Measurements from ENCODE around the gene TDG.
A peak's percentile ranks its signal among the peaks of the same experiment; 100 is the strongest.

TDG gene

DNA sequence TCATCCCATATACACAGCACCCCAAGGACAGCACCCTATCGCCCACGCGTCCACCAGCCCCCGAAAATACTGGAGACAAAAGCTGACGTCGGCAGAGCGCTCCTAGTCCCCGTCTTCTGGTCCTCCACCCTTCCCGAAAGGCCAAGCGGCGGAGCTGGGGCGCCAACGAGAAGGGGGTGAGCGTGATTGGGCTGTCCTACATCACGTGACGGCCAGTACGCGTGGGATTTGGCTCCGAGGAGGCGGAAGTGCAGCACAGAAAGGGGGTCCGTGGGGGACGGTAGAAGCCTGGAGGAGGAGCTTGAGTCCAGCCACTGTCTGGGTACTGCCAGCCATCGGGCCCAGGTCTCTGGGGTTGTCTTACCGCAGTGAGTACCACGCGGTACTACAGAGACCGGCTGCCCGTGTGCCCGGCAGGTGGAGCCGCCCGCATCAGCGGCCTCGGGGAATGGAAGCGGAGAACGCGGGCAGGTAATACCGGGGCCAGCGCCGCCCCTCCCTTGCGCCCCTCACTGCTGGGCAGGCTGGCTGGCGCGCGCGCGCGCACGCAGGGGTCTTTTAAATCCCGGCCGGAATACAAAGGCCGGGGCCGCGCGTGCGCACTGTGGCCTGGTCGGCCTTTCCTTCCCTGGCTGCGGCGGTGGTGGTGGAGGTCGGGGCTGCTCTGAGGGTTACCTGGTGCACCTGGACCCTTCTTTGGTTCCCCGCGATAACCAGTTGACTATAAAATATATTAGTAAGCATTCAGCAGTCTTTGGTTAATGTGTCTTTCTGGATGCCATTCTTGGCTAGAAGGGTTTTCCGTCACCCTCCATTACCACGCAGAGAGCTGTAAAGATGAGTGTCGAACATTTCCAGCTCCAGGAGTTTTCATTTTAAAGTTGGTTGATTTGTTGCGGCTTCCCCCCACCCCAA lies at the start of gene TDG:
Gene TDG (plus strand): TSS at position 283 of the 915 bp plus-strand sequence. CDS start 166 bp downstream, at position 449.
- peak; percentile 50 for FAIRE-seq
- DNase-seq (ENCODE audit: low spot score), result peak; percentile 92

DNA sequence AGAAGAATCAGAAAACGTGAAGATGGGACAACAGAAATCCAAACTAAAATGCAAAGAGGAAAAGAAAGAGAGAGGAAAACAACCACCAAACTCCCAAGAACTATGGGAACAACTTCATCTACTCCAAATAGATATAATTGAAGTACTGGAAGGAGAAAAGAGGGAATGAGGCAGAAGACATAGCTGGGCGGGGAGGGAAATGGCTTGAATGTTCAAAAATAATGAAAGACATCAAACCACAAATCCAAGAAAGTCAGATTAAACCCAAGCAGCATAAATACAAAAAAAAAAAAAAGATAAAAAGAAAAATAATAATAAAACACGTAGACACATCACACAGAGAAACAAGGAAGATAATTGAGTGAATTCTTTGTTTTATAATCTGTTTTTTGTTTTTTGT lies 47.8 kb upstream of the TDG start:
- DNase-seq (ENCODE audit: low spot score) (no peak), FAIRE-seq (no peak)

DNA sequence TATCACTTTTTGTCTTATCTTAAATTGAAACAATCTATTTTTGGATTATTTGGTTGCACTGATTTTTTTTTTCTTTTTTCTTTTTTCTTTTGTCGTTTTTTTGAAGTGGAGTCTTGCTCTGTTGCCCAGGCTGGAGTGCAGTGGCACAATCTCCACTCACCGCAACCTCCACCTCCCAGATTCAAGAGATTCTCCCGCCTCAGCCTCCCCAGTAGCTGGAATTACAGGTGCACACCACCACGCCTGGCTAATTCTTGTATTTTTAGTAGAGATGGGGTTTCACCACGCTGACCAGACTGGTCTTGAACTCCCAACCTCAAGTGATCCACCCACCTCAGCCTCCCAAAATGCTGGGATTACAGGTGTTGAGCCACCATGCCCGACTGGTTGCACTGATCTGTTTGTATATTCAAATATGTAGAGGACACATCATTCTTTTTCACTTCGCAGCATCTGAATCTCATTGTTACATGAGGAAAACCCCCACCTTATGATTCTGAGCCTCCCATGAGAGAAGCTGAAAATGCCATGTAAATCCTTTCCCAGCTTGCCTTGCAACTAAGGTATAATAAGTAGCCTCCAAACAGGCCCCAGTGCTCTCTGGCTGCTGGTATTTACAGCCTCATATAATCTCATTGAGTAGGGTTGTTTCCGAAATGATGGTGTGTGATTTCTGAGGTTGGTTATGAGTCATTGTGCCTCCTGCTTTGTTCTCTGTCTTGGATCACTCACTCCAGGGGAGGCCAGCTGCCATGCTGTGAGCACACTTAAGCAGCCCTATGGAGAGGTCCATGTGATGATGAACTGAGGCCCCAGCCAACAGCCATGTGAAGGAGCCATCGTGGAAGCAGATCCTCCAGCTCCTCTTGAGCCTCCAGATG lies 40.7 kb upstream of the TDG start:
- FAIRE-seq (no peak), DNase-seq (ENCODE audit: low spot score) (peak; percentile 22)

DNA sequence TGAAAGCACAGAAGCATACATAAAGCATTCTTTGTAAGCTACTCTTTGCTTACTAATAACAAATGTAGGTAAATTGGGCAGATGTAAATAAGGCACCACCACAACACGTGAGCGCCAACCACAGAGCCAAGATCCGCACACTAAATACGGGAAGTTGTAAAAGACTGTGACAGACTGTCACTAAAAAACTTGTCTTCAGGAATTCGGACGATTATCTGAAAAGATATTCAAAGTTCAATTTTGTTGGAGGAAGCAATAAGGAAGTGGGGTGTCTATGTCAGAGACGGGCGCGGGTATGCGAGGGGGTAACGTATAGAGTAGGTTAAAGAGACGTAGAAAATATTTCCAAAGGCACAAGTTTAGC lies 37.0 kb upstream of the TDG start:
- DNase-seq (ENCODE audit: low spot score) (no peak), FAIRE-seq (no peak)

DNA sequence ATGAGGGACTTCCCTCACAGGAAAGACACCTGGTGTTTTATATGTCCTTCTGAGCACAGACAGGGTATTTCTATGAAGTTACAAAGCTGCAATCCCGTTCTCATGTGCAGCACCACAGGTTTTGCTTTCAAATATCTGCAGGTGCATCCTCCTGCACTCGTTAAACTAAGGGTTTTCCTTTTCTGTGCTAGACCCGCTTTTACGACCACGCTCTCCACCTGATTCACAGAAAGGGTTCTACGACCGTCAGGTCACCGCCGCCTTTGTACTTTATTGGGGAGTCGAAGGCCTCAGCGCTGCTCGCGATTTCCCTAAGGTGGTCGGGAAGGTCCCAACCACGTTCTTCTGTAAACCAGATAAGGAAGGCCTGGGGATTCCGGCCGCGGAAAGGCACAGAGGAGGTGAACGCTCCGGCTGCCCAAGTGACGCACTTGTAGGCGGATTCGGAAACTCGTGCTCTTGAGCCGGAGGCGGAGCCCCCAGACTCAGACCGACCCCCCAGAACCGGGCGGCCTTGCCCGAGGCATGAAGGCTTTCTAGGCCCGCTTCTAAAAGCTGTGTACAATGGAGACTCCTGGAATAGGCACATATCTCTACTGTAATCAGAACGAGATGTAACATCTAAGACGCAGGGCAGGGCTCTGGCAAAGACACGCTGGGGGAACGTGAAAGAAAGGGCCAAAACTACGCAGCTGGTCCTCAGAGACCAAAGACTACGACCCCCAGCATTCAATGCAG lies 36.5 kb upstream of the TDG start:
- FAIRE-seq, result no peak
- peak; percentile 81 for DNase-seq (ENCODE audit: low spot score)

DNA sequence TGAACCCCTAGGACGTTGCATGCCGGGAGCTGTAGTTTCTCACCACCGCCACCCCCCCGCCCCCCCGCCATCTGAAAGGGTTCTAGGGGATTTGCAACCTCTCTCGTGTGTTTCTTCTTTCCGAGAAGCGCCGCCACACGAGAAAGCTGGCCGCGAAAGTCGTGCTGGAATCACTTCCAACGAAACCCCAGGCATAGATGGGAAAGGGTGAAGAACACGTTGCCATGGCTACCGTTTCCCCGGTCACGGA lies 36.0 kb upstream of the TDG start:
- FAIRE-seq (no peak), DNase-seq (ENCODE audit: low spot score) (no peak)

DNA sequence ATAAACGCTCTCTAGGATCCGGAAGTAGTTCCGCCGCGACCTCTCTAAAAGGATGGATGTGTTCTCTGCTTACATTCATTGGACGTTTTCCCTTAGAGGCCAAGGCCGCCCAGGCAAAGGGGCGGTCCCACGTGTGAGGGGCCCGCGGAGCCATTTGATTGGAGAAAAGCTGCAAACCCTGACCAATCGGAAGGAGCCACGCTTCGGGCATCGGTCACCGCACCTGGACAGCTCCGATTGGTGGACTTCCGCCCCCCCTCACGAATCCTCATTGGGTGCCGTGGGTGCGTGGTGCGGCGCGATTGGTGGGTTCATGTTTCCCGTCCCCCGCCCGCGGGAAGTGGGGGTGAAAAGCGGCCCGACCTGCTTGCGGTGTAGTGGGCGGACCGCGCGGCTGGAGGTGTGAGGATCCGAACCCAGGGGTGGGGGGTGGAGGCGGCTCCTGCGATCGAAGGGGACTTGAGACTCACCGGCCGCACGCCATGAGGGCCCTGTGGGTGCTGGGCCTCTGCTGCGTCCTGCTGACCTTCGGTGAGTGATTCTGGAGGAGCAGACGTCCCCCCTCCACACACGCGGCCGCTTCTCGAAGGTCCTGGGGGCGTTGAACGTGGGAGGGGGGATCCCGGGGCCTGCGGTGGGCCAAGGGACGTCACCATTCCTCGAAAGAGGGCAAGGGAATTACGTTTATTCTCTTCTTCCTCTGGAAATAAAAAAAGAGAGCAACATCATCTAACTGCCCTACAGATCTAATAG lies 35.5 kb upstream of the TDG start, which contains the start of gene HSP90B1:
Gene HSP90B1 (plus strand): TSS at position 377 of the 753 bp plus-strand sequence. CDS start 106 bp downstream, at position 483.
- DNase-seq (ENCODE audit: low spot score) (peak; percentile 97), FAIRE-seq (no peak)

DNA sequence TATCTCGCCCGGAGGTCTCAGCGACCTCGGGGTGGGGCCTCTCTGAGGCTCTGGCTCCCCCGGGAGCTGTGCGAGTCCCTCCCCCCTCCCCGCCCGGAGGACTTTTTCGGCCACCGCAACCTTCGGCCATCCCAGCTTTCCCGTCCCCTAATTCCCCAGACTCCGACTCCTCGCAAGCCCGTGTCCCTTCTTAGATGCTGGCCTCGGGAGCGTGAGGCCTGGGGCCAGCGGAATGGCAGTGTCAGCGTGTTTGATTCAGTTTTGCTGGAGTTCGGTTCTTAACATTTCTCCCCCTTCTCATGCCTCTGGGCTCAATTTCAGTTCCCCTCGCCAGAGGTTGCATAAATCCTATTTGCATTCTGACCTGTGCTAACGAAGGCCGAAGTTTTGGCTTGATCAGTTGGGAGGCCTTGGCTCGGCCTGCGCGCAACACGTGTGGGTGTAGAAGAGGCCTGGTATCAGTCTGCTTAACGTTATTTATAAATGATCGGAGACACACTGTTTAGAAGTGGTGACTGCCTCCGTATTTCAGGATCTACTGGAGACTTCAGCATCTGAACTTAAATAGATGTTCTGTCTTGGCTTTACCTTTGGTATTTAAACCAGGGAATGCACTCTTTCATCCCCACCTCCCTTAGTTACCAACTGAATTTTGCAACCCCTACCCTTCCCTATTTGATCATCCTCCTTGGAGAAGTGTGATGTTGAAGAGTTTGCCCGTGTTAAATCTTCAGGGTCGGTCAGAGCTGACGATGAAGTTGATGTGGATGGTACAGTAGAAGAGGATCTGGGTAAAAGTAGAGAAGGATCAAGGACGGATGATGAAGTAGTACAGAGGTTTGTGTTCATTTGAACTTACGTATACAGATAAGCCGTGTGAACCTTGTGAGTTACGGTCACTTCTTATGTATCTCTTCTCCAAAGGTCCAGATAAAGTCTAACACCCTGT lies 34.6 kb upstream of the TDG start:
- FAIRE-seq, result no peak
- peak; percentile 7 for DNase-seq (ENCODE audit: low spot score)

DNA sequence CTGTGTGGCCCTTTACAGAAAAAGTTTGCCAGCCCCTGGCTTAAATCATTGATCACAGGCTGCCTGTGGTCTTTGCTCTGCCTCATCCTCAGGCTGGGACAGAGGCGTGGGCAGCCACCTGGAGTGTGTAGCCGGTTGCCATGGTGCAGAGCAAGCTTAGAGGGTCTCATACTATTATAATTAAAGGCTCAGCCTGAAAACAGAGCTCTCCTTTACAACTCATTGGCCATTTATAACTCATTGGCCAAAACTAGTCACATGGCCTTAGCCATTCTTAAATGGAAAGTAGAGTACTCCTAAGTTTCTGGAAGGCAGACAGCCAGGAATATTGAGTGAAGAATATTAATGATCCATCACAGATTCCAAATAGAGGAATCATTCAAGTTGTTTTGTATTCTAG lies 32.4 kb upstream of the TDG start:
- no peak for FAIRE-seq

DNA sequence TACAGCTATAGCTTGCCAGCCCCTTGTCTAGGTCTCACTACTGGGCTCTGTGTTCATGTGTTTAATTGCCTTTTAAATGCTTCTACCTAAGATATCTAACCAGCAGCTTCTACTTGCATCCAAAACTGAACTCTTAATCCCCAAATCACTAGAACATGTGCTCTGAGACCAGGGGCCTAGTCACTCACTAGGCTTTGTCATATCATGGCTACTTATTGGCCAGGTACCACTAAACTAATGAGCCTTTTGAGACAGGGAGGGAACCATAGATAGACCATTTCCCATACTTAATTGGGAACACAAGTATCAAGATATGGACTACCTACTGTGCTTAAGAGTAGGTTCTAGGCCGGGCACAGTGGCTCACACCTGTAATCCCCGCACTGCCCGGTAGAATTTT lies 29.0 kb upstream of the TDG start:
- no peak for FAIRE-seq
- no peak for DNase-seq (ENCODE audit: low spot score)

More for the DNA sequence above, 32.4 kb upstream of the TDG start:
- no peak for DNase-seq (ENCODE audit: low spot score)

DNA sequence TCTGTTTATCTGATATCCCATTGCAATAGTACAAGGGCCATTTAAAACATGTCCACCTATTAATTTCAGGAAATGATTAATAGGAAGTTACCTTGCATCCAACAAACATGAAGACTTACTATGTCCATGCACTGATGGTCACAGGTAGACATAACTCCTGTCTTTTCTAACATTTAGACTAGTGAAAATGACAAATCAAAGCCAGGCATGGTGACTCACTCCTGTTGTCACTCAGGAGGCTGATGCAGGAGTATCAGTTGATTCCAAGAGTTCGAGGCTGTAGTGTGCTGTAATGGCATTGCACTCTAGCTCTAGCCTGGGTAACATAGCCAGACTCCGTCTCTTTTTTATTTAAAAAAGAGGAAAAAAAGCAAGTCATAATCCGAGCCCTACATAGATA lies 20.7 kb upstream of the TDG start:
- no peak for DNase-seq (ENCODE audit: low spot score)
- FAIRE-seq, result no peak

DNA sequence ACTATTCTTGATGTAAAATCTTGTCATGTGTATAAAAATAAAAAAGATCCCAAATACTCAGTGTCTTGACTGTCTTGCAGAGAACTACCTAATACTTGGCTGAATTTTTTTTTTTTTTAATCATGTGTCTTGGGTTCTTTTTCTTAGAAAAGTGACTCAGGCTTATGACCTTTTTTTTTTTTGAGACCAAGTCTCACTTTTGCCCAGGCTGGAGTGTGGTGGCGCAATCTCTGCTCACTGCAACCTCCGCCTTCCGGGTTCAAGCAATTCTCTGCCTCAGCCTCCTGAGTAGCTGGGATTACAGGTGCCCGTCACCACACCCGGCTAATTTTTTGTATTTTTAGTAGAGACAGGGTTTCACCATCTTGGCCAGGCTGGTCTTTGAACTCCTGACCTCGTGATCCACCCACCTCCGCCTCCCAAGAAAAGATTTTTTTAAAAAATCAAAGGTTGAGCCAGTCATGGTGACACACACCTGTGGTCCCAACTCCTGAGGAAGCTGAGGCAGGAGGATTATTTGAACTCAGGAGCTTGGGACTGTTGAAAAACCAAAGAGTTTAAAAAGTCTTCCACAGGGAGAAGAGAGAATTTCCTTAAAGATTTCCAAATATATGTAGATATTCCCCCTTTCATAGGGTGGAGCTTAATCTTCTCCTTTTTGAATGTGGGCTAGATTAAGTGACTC lies 17.7 kb upstream of the TDG start:
- DNase-seq (ENCODE audit: low spot score) (no peak), FAIRE-seq (no peak)

DNA sequence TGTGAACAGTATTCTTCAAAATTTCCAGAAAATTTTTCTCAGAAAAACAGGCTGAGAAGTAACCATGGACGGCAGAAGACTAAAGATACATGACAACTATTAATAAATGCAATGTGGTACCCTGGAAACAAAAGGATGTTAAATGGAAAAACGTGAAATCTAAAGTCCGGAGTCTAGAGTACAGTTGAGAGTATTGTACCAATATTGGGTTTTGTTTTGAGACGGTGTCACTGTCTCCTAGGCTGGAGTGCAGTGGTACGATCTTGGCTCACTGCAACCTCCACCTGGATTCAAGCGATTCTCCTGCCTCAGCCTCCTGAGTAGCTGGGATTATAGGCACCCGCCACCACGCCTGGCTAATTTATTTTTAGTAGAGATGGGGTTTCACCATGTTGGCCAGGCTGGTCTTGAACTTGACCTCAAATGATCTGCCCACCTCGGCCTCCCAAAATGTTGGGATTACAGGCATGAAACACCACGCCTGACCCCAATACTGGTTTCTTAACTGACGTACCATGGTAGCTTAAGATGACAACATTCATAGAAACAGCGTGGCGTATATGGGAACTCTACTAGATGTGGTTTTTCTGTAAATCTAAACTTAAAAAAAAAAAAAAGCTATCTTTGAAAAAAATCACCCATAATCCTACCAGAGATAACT lies 16.8 kb upstream of the TDG start:
- DNase-seq (ENCODE audit: low spot score) (no peak), FAIRE-seq (no peak)

DNA sequence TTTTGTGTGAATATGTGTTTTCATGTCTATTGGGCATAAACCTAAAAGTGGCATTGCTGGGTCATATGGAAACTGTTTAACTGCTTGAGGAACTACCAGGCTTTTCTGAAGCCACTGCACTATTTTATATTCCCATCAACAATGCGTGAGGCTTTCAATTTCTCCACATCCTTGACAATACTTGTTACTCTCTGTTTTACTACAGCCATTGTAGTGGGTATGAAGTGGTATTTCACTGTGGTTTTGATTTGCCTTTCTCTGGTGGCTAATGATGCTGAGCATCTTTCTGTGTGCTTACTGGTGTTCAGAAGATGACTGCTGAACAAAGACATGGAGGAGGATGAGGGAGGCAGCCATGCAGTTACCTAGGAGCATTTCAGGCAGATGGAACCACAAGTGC lies 13.2 kb upstream of the TDG start:
- FAIRE-seq (no peak), DNase-seq (ENCODE audit: low spot score) (no peak)

DNA sequence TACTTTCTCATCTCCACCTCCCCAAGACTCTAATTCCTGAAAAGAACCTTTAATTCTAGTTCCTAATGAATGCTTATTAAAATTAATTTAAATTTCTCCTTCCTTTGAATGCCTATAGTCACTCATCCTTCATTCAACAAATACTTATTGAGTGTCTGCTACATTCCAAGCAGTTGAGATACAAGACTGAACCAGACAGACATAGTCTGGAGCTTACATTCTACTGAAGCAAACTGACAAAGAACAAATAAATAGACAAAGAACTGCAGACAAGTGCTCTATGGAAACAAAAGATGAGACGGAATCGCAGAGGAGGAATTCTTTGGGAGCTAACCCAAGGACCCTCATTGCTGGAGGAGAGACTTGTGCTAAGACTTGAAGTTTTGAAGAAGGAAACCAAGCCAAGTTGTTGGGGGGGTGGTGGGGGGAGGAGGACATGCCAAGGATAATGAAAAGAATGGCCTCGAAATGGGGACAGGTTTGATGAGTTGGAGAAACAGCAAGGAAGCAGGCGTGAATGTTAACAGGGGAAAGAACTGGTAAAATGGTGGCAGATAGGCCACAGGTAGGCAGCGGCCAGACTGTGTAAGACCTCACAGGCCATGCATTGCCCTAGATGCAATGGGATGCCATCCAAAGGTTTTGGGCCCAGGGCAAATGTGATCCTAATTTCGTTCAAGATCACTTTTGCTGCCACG lies 9.7 kb upstream of the TDG start:
- FAIRE-seq, result no peak

DNA sequence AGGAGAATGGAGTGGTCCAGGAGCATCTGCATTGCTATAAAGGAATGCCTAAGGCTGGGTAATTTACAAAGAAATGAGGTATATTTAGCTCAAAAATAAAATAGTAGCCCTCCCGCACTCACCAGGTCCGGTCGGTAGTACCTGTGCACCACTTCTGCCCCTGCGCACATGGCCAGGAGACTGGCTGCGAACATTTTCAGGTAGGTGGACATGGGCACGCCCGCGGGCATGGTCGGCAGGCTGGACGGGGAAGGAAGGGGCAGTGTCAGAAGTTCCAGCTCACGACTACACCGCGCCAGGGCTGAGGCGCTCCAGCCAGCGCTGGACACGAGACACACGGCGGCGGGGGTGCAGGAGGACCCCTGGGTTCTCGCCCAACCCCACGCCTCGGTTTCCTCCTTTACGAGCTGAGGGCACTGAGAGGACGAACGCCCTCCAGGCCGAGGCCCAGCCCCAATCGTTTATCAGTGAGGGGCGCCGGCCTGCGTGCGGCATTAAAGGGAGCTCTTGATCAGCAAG lies 9.1 kb upstream of the TDG start:
- FAIRE-seq (no peak), DNase-seq (ENCODE audit: low spot score) (peak; percentile 18)

More for the DNA sequence above, 9.7 kb upstream of the TDG start:
- peak; percentile 5 for DNase-seq (ENCODE audit: low spot score)

DNA sequence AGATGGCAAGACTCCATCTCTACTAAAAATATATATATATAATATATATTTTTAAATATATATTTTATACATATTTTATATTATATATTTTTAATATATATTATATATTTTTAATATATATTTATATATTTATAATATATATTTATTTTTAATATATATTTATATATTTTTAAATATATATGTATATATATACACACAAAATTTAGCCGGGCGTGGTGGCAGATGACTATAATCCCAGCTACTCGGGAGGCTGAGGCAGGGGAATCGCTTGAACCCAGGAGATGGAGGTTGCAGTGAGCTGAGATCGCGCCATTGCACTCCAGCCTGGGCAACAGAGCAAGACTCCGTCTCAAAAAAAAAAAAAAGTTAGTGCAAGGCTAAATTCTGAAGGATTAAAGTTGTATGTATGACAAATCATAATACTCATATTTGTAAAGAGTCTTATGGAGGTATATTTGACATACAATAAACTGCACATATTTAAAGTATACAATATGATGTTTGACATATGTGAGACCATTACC lies 7.7 kb upstream of the TDG start:
- FAIRE-seq (no peak), DNase-seq (ENCODE audit: low spot score) (no peak)

DNA sequence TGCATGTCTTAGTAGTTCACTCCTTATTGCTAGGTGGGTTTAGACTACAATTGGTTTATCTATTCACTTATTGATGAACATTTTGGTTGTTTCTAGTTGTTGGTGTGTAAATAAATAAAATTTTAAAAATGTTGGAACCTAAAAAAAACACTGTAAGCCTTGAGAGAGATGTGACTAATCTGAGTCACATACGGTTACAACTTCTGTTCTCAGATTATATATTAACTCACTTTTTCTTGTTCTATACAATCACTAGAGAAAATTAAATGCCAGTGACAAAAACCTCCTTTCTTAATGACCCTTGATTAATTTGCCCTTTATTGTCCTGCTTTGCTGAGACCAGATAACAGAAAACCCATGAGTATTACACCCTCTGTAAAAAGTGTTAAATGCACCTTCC lies 7.1 kb upstream of the TDG start:
- FAIRE-seq (no peak), DNase-seq (ENCODE audit: low spot score) (no peak)
